Retinal pigment epithelial cell (primary cell): Measurements from ENCODE around the gene SSRP1.

ENCODE experiments used
- DNase-seq: peaks from one replicate; pipeline ENCODE4 v3.0.0-alpha.2; 2010; ENCODE audit warnings: low read depth
- H3K4me3 ChIP-seq: 2 replicates; pipeline ENCODE4 v1.5.1; 2011; ENCODE audit warnings: mild to moderate bottlenecking, low read length, control low read depth, moderate library complexity
- TF ChIP-seq, protein P1 (sequence below): conservative IDR thresholded peaks from 2 replicates; pipeline ENCODE4 v1.5.1; 2011; ENCODE audit warnings: low read depth, low read length, control low read depth, inconsistent platforms

SSRP1 gene, protein sequence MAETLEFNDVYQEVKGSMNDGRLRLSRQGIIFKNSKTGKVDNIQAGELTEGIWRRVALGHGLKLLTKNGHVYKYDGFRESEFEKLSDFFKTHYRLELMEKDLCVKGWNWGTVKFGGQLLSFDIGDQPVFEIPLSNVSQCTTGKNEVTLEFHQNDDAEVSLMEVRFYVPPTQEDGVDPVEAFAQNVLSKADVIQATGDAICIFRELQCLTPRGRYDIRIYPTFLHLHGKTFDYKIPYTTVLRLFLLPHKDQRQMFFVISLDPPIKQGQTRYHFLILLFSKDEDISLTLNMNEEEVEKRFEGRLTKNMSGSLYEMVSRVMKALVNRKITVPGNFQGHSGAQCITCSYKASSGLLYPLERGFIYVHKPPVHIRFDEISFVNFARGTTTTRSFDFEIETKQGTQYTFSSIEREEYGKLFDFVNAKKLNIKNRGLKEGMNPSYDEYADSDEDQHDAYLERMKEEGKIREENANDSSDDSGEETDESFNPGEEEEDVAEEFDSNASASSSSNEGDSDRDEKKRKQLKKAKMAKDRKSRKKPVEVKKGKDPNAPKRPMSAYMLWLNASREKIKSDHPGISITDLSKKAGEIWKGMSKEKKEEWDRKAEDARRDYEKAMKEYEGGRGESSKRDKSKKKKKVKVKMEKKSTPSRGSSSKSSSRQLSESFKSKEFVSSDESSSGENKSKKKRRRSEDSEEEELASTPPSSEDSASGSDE

DNA sequence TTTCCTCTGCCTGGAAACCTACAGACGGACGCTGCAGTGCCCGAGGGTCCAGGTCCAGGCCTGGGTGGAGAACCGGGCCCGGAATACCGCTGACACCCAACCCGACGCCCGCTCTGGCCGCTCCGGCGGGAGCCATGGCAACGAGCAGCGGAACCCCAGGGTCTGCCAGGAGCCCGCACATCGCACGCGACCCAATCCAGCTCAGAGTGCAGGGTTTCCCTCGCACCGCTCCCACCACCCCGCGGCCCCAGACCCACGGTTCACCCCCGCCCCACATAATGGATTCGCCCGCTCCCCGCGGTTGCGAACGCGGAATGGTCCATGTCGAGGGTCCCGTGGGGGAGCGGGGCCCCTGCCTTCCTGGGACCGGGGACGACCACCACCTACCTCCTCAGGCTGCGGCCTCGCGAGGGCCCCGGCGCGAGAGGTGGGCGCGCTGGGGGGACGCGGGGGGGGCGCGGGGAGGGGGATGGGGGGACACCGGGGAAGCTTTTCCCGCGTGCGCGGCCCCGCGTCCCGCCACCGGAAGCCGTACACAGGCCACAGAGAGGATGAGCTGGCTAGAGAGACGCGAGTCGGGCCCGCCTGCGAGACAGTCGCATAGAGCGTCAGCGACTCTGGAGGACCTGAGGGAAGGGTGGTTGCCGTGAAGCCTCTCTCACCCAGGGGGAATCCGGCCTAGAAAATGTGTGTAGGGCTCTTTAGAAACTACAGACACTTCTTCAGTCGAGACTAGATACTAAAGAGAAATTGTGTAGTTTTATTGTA is at the start of gene SSRP1:
Gene SSRP1 (minus strand): TSS at position 550 of the 768 bp plus-strand sequence. CDS start 771 bp downstream, outside the sequence.
- no peak for DNase-seq
- TF ChIP-seq, protein P1, sequence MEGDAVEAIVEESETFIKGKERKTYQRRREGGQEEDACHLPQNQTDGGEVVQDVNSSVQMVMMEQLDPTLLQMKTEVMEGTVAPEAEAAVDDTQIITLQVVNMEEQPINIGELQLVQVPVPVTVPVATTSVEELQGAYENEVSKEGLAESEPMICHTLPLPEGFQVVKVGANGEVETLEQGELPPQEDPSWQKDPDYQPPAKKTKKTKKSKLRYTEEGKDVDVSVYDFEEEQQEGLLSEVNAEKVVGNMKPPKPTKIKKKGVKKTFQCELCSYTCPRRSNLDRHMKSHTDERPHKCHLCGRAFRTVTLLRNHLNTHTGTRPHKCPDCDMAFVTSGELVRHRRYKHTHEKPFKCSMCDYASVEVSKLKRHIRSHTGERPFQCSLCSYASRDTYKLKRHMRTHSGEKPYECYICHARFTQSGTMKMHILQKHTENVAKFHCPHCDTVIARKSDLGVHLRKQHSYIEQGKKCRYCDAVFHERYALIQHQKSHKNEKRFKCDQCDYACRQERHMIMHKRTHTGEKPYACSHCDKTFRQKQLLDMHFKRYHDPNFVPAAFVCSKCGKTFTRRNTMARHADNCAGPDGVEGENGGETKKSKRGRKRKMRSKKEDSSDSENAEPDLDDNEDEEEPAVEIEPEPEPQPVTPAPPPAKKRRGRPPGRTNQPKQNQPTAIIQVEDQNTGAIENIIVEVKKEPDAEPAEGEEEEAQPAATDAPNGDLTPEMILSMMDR = no peak
- H3K4me3 ChIP-seq = peak within 1 kb of the TSS; percentile 80

DNA sequence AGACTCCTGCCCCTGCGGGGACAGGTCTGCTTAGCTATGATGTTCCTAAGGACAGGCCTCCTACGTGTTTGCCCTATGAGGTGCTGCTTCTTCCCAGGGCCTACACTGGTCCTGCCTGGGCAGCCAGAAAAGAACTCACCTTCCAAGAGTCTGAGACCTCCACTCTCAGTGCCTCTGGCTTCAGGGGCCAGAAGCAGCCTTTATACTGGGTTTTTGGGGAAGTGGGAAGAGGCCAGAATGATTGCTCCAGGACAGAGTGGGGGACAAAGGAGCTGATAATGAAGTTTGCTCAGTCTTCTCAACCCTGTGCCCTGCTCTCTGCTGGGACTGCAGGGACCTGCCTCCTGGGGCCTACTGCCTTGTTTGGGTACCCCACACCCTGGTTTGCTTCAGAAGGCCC is 45.3 kb upstream of the SSRP1 start, which contains the start of gene PRG3:
Gene PRG3 (minus strand): TSS at position 176 of the 400 bp plus-strand sequence. CDS start 442 bp downstream, outside the sequence.
- TF ChIP-seq, protein P1 = no peak
- no peak within 1 kb of the TSS for H3K4me3 ChIP-seq
- no peak for DNase-seq

DNA sequence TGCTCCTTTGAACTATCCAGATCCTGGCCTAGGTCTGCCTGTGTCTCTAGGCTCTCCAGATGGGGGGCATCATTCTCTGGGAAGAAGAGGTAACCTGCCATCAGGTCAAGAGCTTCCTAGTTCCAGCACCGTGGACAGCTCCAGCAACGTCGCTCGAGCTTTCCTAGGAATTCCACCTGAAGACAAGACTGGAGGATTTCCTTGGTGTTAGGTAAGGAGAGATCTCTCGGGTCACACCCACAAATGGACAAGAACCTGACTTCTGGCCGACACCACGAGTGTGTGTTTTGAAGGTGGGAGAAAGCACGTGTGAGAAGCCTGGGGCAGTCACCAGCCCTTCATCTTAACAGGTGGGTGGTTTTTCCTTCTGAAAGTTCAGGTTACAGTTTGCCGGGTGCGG is 44.0 kb upstream of the SSRP1 start:
- TF ChIP-seq, protein P1 = no peak
- no peak for DNase-seq
- H3K4me3 ChIP-seq = no peak overlapping the region

GRCh38 chr11:57378186-57378585 is 42.5 kb upstream of the SSRP1 start:
- TF ChIP-seq, protein P1 = no peak
- no peak for DNase-seq
- H3K4me3 ChIP-seq = no peak overlapping the region

- no peak overlapping the region for H3K4me3 ChIP-seq
- TF ChIP-seq, protein P1 = no peak
- DNase-seq = no peak
Observed at GRCh38 chr11:57377107-57377506, 41.4 kb upstream of the SSRP1 start.

GRCh38 chr11:57376095-57377090 is 40.7 kb upstream of the SSRP1 start:
- no peak for DNase-seq
- H3K4me3 ChIP-seq = no peak overlapping the region
- TF ChIP-seq, protein P1 = no peak
